HG03571 (cell line): Measurements from ENCODE around the gene GZF1.

Source experiments
- ATAC-seq: cut with Tn5 transposase; IDR thresholded peaks from one replicate; pipeline ENCODE4 v1.9.1; 2021; ENCODE audit not compliant: unreplicated experiment

The GZF1 gene

DNA sequence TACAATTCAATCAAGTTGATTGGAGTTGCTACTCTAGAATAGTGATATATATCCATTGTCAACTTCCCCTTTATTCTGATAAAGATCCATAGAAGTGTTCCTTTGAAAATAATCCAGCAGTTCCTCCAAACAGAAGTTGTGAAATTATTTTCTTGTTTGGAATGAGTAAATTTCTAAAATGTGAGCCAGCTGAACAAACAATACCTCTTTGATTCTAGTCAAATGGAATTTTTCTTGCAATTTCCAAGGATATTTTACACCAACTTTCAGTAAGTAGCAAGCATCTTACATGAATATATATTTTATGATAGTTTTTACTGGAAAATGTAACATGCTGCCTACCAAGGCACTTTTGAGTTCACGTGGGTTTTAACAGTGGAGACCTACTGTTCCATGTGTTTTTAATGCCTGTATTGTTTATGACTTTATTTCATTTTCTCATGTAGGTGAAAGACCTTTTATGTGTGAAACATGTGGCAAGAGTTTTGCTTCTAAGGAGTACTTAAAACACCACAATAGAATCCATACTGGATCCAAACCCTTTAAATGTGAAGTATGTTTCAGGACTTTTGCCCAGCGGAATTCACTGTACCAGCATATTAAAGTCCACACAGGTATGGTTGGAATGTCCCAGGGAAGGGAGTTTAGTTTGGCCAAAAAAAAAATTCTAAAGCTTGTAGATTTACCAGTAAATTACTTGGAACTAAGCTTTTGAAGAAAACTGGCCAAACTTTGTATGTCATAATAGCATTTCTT, 6.5 kb downstream of the GZF1 start:
- ATAC-seq = no peak

DNA sequence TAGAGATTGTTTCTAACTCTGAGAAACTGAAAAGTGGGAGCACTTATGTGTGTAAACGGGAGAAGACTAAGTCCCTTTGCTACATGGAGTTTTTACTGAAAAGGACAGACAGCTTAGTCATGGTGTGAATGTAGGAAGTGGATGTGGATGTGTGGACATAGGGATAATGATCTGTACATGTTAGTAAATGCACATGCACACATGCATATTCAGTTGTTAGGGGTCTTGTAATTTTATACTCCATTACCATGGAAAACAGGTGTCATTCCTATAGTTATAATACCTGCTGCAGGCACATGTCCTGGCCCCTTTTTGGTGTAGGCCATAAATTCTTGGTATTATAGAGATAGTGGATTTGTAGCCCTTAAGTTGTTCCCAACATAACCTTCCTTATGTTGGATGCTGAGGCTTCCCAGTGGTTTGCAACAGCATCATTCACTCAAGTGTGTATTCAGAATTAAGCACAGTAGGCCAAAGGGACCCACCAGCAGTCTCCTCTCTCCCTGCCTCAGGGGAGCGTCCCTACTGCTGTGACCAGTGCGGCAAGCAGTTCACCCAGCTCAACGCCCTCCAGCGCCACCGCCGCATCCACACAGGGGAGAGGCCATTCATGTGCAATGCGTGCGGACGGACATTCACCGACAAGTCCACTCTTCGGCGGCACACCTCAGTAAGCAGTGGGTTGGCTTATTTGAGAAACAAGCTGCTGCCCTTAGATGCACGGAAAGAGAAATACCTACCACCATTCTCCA, 7.3 kb downstream of the GZF1 start:
- no peak for ATAC-seq

DNA sequence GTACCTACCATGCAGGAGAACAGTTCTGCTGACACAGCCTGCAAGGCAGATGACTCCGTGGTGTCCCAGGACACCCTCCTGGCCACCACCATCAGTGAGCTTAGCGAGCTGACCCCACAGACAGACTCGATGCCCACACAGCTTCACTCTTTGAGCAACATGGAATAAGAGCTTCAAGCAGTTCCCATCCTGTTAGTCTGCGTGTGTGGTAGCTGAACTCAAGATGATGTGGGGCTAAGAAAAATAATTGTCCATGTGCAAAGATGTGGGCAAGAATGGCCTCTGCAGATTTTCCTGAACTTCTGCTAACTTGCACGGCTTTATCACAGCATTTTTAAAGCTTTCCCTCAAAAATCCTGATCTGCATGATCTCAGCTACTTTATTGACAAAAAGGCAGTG, 8.3 kb downstream of the GZF1 start:
- ATAC-seq = no peak

DNA sequence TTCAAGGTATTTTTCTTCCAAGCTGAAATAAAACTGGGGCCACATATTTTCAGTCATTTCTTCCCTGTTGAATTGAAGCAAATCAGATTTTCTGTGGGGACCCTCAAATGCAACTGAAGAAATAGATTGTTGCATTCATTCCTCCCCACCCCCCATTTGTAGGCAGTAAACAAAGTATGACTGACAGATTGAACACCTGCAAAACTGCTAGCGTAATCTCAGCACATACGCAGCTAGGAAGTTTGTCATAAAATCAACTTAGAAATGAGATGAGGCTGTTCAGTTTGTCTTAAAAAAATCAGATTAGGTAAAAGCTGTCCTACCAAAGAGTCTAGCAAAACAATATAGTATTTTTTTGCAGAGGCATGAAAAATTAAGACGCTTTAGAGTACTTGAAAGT, 8.9 kb downstream of the GZF1 start:
- no peak for ATAC-seq

DNA sequence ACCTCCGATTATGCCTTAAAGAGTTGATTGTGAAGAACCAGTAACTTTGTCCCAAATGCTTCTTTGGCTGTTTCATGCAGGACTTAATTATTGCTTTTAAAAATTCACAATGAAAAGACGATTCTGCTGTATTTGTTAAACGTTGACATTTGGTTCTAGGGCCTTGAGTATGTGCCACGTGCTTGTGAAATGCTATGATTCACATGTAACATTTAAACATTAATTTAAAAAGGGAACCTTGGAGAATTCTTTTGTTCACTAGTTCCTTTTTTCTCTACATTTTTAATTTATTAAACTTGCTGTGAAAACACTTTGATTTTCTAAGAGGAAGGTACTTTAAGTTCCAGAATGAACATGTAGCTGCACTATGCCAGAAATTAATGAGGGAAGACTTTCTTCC, 9.5 kb downstream of the GZF1 start:
- ATAC-seq = no peak

DNA sequence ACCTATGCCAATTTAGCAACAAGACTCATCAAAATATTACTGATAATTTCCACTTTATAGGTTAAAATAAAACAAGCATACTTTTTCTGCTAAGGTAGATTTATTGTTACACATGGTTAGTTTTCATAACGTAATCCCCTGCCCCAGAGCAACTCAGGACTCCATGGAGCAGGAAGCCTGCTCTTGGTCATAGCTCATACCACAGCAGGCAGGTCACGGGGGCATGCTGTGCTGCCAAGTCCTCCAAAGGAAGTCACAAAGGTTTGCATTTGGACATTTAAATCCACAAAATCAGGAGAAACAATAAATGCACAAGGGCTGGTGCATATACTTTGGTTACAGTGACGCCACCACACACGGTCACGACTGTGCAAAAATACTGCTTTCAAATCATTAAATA, 12.5 kb downstream of the GZF1 start:
- no peak for ATAC-seq

DNA sequence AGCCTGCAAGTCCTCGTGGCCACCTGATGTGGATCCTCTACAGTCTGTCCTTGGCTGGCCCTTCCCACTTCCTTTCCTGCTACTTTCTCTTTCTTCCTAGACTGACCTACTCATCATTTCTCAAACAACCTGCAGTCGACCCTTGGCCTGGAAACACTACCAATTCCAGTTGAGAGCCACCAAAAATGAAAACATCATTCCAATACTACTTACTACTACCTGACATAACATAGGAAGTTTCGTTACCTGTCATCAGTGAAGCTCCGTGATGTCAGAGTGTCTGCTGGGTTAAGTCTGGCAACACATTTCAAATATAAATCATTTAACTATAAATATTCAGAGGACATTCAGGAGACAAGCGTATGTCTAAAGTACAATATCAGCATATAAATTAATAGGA, 13.8 kb downstream of the GZF1 start:
- ATAC-seq = no peak

DNA sequence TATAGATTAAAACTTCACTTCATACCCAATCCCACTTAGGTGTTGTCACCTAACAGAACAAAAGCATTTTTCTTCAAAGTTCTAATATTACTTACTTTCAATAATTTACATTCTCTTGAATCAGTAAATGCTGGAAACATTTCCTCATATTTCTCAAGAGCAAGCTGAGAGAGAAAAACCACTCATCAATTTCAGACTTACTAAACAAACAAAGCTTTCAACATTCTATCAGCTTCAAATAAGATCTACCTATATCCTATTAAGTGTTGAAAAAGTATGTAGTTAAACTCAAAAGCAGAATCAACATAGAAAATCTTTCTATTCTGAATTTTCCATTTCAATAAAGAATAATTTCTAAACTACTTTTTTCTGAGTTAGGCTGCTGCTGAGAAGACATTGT, 17.8 kb downstream of the GZF1 start:
- no peak for ATAC-seq

DNA sequence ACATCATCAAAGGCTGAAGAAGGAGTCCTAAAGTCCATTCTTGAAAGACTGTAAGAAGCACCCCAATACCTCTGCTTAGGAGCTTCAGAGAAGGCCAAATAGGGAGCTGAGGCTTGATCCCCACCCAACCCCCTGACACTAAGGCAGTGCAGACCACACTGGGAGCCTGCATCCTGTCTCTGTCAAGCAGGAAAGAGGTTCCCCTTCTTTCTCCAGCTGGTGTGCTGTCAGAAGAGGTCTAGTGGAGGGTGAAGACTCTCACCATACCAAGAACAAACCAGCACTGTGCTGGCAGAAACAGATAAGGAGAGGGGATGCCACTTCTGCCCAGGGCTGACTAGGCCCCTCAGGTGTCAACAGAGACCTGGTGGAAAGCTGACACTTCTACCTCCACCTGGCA, 19.9 kb downstream of the GZF1 start:
- no peak for ATAC-seq

DNA sequence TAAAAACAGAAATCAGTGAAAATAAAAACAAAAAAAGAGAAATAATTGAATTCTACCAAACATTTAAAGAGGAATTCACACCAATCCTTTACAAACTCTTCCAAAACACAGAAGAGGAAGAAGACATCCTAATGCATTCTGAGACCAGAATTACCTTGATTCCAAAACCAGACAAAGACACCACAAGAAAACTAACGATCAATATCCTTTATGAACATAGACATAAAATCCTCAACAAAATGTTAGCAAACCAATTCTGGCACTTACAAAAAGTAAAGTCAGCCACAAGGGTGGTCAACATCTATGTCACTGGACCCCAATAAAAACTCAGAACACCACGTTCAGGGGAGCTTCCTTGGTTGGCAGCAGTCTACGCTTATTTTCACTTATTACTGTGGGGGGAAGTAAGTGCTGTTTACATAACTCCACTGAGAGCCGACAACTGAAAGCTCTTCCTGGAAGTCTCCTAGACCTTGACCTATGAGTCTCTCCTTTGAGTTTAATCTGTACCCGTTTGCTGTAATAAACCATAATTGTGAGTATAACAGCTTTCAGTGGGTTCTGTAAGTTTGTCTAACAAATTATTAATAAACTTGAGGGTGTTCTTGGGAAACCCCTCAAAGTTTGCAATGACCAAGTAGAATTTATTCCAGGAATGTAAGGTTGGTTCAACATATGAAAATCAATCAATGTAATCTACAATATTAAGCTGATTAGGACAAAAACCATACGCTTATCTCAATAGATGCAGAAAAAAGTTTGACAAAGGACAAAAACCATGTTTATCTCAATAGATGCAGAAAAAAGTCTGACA, 24.5 kb downstream of the GZF1 start:
- no peak for ATAC-seq

DNA sequence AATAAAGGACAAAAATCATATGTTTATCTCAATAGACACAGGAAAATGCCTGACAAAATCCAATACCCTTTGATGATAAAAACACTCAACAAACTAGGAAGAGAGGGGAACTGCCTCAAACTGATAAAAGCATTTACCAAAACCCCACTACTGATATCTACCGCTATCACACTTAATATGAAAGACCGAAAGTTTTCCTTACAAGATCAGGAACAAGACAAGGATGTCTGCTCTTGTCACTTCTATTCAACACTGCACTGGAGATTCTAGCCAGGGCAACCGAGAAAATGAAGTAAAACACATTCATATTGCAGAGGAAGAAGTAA, 25.1 kb downstream of the GZF1 start:
- ATAC-seq = no peak

DNA sequence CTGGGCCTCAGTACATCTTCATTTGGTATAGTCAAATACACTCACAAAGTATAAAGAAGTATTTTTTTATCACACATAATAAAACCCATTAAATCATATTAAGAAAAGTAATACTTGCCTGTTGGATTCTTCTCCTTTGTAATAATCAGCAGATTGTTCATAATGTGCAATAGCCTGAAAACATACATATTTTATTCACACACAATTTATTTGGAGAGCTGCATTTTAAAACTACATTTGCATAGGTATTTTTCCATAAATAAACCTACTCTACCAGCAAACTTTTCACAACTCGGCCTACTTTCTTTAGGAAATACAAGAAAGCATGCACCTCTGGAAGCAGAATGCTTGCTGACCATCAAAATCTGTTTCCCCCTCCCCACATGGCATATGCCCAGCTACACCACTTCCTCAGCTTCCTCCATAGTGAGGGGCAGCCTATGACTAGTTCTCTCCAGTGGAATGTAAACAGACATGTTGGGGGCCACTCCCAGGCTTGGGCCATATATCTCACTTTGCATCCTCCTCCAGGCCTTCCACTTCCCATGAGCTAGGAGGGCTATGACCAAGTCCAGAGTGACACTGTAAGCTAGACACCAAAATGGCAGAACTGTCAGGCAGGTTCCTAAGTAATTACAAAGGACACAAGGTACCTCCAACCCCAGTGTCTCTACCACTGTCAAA, 28.3 kb downstream of the GZF1 start:
- ATAC-seq = no peak

DNA sequence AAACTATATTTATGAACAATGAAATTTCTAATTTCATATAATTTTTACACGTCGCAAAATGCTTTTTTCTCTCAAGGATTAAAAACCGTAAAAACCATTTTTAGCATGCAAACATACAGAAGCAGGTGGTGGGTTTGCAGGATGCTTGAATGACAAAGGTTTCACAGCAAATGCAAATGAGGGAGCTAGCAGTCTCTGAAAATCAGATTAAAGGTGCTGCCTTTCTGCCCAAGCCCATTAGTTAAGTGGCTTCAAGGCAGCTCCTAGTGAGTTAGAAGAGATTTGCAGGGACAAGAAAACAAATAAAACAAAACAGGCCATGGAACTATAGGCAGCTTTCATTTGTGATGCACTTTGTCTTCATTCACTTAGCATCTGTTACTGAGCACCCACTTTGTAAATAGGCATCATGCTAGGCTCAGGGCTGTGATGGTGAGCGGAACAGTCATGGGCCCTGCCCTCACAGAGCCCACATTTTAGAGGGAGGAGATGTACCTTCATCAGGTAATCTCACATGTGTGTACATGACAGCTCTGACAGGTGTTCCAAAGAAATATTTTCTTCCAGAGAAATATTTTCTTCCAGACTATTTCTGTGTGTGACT, 29.8 kb downstream of the GZF1 start:
- no peak for ATAC-seq

DNA sequence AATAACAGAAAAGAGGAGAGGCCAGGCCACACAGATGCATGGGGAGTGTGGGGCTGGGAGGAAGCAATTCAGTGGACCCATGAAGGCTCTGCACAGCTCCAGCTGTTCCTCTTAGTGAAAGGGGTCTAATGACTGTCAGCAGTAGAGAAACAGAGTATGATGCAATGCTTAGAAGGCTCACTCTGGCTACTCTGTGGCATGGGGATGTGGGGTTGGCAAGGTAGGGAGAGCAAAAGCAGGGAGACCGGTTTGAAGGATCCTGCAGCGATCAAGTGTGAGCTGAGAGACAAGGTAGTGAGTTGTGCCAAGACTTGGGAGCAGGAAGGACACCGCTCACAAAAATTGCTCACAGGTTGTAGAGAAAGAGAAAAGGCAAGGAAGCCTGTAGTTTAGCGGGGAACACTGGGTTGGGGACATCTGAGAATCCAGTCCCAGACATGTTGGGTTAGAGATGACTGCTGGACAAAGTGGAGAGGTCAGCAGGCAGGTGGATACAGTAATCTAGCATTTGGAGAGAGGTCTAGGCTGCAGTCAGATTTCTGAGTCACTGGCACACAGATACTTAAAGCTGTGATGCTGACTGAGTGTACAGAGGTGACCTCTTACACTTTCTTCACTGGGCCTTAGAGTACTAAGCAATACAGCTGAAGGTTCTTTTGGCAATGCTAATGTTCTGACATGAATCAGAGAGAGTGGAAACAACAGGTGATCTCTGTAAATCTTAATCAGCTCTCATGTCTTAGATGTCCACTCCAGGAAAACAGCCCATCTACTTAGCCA, 32.2 kb downstream of the GZF1 start:
- no peak for ATAC-seq

DNA sequence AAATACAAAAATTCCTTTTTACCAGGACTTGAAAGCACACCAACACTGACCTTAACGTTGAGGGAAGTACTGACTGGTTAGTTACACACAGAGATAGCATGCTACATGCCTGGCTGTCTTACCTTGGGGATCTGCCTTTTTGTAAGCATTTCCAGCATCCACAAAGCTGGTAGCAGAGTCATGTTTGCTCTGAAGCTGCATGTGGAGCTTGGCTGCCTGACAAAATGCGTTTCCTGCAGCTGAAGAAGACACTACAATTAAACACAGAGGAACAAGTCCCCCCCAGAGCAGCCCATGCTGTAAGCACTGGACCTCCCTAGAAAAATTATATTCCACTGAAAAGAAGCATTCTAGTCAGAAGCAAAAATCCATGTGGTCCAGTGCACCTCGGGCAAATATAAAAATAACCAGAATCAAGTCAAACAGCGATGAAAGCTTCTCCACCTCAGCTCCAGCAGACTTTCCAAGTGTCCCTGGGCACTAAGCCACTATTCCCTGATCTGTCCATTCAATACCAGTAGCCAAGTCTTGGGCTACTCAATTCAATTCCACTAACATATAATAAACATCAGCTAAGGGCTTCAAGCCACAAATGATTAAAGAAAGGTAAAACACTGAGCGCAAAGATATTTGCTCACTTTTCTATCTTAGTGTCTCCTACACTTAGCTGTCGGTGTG, 35.1 kb downstream of the GZF1 start:
- ATAC-seq = no peak

DNA sequence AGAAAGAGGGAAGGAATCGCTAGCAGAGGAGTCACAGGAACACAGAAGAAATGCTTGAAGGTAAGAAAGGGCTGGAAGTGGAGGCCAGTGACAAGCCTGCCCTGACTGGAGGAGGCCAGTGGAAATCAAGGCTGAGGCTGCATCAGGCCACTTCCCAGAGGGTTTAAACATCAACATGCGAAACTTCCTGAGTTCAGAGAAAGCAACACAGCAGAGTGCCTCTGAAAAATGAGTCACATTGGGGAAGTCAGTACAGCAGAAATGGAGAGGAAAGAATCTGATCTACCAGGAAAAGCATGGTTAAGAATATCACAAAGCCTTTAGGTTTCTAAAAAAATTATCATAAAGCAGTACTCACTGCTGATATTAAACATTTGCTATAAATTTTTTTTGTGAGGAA, 36.0 kb downstream of the GZF1 start:
- ATAC-seq = no peak

DNA sequence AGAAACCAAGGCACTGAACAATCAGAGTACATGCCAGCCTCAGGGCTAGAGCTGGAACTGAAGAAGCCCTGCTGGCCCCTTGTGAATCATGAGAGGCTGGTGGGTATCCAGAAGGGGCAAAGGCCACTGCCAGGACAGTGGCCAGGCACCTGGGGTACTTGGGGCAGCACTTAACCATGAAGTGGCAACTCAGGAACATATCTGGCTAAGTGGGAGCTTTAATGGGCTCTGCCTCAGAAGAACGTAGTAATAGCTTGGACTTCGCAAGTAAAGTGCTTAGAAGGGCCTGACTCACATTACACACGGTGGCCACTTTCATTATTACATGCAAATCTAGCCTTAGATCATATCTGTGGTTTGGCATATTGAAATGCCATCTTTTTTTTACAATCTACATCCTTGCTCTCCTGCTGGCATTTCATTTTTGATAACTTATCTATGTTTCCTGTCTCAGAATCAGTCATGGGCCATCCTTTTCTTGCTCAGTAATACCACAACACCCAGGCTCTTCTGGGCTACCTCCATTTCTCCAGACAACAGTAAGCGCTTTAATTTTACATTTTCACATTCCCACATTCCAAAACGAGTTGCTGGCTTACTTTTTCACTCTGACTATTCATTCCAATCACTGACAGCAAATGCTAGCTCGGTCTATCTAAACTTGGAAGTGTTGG, 37.7 kb downstream of the GZF1 start:
- ATAC-seq = peak; percentile 48

DNA sequence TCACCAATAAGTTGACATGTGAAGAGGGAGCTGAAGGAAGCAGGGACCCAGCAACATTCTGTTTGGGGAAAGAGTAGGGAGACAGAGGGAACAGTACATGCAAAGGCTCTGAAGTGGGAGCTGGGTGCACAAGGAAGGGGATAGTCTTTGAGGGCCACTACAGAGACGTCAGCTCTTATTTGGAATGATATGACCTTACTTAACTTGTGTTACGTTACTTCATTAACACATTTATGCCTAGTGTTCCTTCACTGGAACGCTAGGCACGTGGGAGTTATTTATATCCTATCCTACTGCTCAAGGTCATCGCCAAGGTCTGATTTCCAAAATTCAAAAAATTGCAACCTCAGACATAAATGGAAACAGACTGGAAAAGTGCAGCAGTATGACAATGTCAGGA, 39.1 kb downstream of the GZF1 start:
- no peak for ATAC-seq

DNA sequence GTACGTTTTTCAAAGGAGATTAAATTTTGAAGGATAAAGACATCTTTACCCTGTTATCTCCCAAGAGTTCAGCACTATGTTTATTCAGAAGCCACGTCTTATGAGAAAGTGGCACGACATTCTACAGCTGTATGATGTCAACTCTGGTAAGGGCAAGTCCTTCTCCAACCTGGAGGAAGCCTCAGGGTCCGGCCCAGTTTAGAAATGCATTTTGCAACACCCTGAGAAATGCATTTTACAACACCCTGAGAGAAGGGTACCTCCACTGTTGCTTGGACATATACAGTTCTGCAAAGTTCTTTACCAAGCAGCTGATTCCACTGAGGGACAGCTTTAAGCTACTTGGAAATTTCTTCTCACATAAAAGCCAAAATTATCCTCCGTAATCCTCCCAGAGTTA, 41.8 kb downstream of the GZF1 start:
- ATAC-seq = no peak
